Peyer's patch (tissue), 4 donors: ENCODE measurements around the gene CD46.

Experiments used
- POLR2A ChIP-seq, 2 donors: fragments of 450-650 bp; IDR thresholded peaks; one replicate each; pipeline ENCODE4 v1.5.1; 2017; ENCODE audit warnings: antibody characterized with exemption in 2 of 2, mild to moderate bottlenecking in 2 of 2, moderate library complexity in 2 of 2
- TF ChIP-seq, protein P1 (sequence below), 6 experiments: fragments of 450-650 bp in 4 of 6; fragments of 200-600 bp in 2 of 6; sonication (generic) in 1 of 6; IDR thresholded peaks; one replicate each; pipeline ENCODE4 v1.5.1; 2017 to 2019; ENCODE audit warnings: antibody characterized with exemption in 6 of 6, mild to moderate bottlenecking in 3 of 6, moderate library complexity in 1 of 6

DNA sequence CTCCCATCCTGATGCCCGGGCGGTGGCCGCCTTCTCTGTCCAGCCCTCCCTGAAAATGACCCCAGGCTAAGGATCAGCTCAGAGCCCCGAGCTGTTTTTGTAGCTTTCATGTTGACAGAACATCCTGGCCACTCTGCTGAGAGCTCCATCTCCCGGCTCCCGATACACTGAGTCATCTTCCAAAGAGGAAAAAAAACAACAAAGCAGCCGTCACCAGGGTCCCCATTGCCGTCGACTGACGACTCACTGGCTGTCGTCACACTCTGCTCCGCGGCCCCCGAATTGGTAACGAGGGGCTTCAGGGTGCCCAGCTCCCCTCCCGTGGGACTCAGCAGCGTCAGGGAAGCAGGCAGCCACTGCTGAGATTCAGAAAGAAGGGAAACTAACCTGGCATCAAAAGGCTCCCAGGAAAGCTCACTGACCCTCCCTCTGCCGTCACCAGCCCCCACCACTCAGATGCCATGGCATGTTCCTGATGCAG is 67.2 kb downstream of the CD46 start:
- TF ChIP-seq POLR2A (IDR thresholded peaks at IDR 0.05), result no peak
- TF ChIP-seq, protein P1, sequence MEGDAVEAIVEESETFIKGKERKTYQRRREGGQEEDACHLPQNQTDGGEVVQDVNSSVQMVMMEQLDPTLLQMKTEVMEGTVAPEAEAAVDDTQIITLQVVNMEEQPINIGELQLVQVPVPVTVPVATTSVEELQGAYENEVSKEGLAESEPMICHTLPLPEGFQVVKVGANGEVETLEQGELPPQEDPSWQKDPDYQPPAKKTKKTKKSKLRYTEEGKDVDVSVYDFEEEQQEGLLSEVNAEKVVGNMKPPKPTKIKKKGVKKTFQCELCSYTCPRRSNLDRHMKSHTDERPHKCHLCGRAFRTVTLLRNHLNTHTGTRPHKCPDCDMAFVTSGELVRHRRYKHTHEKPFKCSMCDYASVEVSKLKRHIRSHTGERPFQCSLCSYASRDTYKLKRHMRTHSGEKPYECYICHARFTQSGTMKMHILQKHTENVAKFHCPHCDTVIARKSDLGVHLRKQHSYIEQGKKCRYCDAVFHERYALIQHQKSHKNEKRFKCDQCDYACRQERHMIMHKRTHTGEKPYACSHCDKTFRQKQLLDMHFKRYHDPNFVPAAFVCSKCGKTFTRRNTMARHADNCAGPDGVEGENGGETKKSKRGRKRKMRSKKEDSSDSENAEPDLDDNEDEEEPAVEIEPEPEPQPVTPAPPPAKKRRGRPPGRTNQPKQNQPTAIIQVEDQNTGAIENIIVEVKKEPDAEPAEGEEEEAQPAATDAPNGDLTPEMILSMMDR (IDR thresholded peaks at IDR 0.05), result no peak
